ENCODE data around the gene TBC1D2B. TPM values are rescaled to one million over a fixed set of nuclear protein-coding genes. Genes with fewer than 3 reads are reported as not detected.

TBC1D2B gene
- total and polyA plus RNA-seq, 2 of the 4 experiments (the other 2 are of a cell fraction) = 17.7 to 28.3 TPM

DNA sequence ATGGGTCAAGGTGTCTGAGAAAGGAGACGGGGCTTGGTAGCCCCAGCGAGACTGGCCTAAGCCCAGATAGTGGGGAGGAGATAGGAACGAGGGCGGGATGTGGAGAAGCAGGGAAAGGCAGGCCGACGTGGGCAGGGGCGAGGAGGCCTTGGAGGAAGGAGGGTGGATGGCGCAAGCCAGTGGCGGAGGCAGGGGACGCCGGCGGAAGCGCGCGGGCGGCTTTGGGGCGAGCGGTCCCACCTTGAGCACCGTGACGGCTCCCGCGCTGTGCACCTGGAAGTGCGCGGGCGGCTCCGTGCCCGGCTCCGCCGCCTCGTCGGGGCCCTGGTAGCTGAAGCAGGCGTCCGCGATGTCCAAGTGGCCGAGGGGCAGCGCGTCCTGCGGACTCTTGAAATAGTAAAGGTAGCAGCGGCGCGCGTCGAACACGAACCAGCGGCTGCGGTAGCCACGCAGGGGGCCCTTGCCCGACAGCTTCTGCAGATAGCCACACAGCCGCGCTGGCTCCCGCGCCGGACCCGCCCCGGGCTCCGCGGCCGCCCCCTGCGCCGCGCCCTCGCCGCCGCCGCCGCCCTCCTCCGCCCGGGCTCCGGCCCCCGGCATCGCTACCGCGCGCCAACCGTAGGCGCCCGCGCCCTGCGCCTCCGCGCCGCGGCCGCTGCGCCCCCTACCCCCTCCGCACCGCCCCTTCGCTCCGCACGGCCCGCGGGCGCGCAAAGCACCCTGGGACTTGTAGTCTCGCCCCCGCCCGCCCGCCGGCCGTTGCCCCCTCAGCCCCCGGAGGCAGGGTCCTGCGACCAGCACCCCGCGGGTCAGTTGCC is at the start of gene TBC1D2B (continued):
- TF ChIP-seq, protein P1, sequence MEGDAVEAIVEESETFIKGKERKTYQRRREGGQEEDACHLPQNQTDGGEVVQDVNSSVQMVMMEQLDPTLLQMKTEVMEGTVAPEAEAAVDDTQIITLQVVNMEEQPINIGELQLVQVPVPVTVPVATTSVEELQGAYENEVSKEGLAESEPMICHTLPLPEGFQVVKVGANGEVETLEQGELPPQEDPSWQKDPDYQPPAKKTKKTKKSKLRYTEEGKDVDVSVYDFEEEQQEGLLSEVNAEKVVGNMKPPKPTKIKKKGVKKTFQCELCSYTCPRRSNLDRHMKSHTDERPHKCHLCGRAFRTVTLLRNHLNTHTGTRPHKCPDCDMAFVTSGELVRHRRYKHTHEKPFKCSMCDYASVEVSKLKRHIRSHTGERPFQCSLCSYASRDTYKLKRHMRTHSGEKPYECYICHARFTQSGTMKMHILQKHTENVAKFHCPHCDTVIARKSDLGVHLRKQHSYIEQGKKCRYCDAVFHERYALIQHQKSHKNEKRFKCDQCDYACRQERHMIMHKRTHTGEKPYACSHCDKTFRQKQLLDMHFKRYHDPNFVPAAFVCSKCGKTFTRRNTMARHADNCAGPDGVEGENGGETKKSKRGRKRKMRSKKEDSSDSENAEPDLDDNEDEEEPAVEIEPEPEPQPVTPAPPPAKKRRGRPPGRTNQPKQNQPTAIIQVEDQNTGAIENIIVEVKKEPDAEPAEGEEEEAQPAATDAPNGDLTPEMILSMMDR (conservative IDR thresholded peaks at IDR 0.05; ENCODE audit: low read depth, low read length) = 0 out of 2 replicates have a peak, but pooled peaks have one; percentile 8
- TF ChIP-seq POLR2A (IDR thresholded peaks at IDR 0.05; ENCODE audit: low read depth, low read length) (no peak; the same call in 1 of the 2 replicates), MXI1 (IDR thresholded peaks at IDR 0.05; ENCODE audit: borderline replicate concordance, low read depth, low read length) (peak; percentile 25; the same call in 1 of the 2 replicates), MAZ (IDR thresholded peaks at IDR 0.05; ENCODE audit: borderline replicate concordance, low read depth, low read length) (peak; percentile 78; the same call in 1 of the 2 replicates)

All from IMR-90 (cell line).